ENCODE measurements around the gene GRK4.
"Not testable (repeated sequence)": the region's sequence is repeated elsewhere in the genome, so short reads cannot be mapped to it uniquely, and the experiment has no call there.

Gene GRK4

DNA sequence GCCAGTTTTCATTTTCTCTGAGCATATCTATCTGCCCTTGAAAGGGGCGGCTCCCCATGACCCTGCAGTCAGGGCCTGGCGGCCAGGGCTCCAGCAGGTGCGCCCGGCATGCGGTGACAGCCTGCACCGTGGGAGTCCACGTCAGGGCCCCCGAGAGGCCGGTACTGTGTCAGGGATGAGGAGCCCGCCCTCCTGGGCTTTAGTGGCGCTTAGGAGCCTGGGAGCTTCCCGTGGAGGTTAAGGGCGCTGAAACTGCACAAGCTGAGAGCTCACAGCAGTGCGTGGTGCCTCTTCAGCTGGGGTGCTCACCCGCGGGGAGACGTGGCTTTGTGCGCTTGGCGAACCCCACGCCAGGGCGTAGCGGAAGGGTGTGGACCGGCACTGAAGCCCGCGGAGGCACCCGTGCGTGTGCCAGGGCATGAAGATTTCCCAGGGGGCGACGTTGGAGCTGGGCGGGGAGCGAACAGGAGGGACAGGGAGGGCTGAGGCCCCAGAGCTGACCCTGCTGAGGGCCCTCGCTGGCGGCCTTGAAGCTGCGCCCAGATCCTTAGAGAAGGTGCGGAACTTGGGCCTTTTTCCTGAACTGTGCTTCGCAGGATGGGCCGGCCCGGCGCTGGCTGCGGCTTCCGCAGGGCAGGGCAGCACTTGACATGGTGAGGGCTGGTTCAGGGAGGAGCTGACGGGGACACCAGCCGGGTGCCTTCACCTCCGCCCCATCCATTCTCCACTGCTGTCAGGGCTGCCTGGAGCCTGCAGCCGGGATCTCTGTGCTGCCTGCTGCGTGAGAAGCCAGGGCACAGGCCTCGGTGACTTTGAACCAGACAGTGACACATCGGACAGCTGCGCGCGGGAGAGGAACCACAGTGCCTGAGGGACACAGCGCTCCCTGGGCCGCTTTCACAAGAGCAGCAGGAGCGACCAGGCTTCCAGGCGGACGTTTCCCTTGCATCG is 78.1 kb downstream of the GRK4 start:
- peak; percentile 61 to 78 for DNase-seq

DNA sequence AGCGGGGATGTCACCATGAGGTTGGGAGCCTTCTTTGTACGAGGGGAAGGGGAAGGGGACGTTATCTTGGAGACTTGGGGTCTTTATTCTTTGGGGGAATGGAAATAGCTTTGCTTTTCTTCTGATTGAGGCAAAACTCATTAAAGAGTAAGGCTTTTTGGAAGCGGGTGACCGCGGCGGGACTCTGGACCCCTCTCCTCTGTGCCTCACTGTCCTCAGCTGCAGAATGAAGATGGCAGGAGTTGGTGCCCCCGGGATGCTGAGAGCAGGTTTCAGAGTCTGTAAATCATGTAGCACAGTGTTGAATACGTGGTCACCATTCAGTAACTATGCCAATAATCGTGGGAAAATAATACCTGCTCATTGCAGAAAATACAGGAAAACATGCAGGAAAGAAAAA is 78.9 kb downstream of the GRK4 start:
- no peak for DNase-seq

DNA sequence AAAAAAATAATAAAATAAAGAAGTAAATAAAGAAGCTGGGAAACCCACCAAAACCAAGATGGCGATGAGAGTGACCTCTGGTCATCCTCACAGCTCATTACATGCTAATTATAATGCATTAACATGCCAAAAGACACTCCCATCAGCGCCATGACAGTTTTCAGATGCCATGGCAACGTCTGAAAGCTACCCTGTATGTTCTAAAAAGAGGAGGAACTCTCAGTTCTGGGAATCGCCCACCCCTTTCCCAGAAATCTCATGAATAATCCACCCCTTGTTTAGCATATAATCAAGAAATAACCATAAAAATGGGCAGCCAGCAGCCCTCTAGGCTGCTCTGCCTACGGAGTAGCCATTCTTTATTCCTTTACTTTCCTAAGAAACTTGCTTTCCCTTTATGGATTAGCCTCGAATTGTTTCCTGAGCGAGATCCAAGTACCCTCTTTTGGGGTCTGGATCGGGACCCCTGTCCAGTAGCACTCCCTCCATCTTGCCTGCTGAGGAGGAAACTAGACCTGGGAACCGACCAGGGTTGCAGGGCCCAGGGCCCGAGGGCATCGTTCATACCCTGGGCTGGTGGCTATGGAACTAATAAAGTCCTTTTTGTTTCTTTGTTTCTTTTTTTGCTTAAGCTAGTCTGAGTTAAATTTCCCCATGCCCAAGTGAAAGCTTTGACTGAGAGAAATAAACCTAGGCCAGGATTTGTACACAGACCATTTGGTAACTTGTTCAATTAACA is 80.1 kb downstream of the GRK4 start:
- DNase-seq = peak; percentile 48 to 57

DNA sequence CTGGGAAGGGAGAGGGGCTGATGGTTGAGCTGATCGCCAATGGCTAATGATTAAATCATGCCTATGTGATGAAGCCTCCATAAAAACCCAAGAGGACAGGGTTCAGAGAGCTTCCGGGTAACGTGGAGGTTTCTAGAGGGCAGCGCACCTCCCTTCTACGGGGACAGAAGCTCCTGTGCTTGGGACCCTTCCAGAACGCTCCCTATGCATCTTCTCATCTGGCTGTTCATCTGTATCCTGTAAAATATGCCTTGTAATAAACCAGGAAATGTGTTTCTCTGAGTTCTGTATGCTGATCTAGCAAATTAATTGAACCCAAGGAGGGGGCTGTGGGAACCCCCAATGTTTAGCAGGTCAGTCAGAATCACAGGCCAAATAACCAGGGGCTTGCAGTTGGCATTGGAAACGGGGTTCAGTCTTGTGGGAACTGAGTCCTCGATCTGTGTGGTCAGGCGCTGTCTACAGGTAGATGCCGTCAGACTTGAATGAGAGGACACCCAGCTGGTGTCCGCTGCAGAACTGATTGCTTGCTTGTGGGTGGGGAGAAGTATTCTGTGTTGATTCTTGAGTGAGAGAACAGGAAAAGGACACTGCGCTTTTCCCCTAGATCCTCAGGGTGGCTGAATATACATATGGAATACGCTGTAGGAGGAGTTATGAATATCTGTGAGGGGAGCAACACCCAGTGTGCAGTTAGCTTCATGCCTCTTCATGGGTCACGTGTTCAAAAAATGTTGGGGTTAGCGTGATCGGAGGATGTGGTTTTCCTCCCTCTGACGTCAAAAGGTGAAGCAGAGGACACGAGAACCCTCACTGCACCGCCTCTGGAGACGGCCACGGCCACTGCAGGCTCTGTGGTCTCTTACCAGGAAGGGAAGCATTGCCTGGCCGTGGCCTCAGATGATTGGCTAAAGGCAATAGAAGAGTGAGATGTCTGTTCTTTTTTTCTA is 81.8 kb downstream of the GRK4 start:
- DNase-seq = peak; percentile 83 to 97

DNA sequence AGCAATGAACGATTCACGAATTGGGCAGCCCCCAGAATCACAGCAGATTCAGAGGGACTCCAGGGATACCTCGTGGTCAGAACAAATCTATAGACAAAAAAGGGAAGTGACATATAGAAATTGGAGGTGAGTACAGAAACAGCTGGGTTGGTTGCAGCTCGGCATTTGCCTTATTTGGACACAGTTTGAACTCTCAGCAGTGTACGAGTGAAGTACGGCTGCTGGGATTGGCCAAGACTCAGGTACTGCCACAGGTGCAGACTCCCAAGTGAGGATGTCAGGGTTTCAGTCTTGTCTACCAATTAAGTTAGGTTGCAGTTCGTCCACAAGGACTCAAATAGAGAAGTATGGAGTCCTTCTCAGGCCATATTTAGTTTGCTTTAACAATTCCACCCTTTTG is 82.8 kb downstream of the GRK4 start:
- peak in 1 of 2 donors; percentile 28 for DNase-seq

DNA sequence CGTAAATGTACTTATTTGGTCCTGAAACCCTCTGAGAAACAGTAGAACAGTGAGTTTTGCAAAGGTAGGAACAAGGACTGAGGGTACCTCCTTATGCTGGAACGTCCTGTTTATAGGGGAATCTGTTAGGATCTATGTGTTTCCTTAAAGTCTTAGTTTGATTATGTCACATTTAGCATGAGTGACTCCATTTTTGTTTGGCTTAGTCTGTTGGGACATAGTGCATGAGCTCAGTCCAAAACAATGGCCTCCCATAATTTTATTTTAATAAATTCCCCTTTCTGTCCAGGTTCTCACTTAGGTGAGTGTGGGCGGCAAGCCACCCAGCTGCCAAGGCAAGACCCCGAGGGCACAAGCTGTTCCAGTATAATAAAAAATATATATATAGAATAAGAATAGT is 83.3 kb downstream of the GRK4 start:
- no peak for DNase-seq

DNA sequence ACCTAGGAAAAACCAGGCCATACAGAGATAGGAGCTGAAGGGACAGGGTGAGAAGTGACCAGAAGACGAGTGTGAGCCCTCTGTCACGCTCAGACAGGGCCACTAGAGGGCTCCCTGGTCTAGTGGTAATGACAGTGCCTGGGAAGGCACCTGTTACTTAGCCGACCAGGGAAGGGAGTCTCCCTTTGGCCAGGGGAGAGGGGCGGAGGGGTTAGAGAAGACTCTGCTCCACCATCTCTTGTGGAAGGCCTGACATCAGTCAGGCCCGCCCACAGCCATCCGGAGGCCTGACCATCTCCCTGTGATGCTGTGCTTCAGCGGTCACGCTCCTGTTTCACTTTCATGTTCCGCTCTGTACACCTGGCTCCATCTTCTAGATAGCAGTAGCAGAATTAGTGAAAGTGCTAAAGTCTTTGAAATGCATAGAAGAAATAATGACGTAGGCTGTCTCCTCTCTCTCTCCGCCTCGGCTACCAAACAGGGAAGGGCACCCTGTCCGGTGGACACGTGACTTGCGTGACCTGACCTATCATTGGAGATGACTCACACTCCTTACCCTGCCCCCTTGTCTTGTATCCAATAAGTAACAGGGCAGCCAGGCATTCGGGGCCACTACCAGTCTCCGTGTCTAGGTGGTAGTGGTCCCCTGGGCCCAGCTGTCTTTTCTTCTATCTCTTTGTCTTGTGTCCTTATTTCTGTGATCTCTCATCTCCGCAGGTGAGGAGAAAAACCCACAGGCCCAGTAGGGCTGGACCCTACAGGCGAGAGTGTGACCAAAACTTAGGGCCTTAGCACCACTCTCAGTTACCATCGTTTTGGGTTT is 84.3 kb downstream of the GRK4 start:
- DNase-seq = peak; percentile 55 to 68

DNA sequence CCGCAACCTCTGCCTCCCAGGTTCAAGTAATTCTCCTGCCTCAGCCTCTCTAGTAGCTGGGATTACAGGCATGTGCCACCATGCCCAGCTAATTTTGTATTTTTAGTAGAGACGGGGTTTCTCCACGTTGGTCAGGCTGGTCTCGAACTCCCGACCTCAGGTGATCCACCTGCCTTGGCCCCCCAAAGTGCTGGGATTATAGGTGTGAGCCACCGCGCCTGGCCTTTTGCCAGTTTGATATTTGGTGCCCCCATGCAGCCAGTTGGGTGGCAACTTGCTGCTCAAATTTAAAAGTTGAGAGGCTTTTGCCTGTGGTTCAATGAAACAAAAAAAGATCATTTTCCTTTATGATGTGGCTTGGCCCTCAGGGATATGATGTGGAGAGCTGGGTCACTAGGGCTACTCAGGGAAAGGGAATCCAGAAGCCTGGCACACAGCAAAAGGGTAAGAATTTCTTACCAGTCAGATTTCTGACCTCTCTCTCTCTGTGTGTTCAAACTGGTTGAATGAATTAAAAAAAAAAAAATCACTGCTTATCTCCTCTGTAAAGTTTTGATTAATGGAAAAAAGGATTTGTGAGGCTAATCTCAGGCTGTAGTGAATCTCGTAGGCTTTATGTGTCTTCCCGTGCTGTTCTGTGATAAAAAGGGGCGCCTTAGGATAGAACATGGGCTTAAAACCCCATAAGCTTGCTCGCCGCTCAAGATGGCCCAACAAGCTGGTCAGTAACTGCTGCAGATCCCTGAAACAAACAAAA is 87.9 kb downstream of the GRK4 start:
- DNase-seq = not testable (repeated sequence)

DNA sequence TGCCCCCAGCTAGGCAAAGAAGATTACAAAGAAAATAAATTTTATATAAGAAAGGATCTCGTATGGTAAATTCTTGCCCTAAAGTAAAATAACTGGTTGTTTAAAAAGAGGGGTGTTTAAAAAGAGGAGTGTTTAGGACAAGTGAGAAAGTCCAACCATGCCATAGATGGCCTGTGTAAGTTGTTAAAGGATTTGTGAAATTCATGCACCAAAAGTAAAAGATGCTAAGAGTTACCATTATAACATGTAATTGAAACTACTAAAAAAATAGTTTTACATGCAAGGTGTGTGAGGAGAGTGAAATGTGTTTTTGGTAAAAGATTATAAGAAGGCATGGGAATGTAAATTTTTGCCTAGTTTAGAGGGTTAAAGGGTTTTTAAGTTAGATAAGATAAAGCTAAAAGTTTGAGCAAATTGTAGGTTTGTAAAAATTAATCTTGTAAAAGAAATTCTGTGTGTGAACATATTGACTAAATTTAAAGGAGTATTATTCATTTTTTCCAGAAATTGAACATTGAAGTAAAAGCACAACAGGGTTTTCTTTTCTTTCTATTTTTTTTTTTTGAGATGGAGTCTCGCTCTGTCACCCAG is 90.9 kb downstream of the GRK4 start:
- DNase-seq = no peak

DNA sequence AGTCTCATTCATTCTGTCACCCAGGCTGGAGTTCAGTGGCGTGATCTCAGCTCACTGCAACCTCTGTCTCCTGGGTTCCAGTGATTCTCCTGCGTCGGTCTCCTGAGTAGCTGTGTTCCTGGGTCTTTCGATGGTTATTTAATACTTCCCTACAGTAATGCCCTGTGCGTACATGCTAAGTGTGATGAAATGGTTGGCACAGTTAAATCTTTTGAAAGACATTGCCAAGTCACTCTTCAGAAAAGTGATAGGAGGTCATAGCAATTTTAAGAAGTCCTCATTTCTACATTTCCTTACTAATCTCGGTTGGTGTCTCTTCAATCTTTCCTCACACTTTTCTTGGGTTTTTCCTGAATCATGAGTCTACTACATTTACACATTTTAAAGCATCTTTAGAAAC is 96.6 kb downstream of the GRK4 start:
- peak; percentile 33 to 75 for DNase-seq

DNA sequence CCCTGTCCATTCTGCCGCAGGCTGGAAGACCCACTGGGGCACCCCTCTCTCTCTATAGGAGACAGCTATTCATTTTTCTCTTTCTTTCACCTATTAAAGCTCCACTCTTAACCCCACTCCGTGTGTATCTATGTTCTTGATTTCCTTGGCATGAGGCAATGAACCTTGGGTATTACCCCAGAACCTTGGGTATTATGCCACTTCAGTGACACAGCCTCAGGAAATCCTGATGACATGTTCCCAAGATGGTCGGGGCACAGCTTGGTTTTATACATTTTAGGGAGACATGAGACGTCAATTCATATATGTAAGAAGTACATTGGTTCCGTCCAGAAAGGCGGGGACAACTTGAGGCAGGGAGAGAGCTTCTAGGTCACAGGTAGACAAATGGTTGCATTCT is 97.6 kb downstream of the GRK4 start:
- peak; percentile 58 to 74 for DNase-seq

DNA sequence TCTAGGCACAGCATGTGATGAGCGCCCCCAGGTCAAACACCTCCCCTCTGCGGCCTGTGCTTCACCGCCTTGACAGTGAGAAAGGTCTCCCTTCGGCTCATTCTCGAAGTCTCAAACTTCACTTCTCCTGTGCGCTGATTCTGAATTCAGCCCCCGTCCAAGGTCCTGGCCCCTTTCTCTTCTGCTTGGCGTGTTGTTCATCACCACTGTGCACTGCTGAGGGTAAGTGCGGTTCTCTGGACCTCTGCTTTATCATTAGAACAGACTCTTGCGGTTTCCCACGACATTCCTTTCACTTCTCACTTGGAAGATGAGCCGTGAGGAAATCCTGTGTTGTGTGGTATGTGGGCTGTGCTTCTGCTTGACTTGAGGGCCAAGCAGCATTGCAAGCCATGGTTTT is 99.1 kb downstream of the GRK4 start:
- DNase-seq = peak; percentile 55 to 68

DNA sequence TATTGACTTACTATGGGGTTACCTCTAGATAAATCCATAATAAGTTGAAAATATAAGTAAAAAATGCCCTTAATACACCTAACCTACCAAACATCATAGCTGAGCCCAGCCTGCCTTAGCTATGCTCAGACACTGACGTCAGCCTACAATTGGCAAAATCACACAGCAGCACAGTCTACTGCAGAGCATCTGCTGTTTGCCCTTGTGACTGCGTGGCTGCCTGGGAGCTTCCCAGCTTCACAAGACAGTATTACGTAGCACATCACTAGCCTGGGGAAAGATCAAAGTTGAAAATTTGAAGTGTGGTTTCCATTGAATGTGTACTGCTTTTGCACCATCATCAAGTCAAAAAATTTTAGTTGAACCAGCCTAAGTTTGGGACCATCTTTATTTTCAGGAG is 102.2 kb downstream of the GRK4 start:
- DNase-seq = no peak

DNA sequence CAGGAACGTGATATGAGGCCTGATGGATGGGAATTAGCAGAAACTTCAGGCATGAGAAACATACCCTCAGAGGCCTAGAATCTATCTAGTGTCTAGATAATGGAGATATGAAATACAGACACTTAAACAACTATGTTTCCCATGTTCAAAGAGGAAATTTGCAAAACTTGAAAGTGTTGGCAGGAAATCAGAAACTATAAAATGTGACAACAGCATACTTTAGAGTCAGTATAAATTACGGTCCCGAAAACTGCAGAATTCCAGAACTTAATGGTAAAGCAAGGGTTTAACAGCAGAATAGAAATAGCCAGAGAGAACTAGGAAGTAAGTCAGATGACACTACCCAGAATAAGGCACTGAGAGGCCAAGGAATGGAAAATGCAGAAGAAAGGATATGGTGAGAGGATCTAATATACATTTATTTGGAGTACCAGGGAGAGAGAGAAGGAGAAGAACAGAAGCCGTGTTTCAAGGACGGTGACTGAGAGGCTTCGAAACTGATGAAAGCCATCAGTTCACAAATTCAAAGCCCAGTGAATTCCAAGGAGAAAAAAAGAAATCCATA is 103.5 kb downstream of the GRK4 start:
- peak; percentile 24 to 44 for DNase-seq

DNA sequence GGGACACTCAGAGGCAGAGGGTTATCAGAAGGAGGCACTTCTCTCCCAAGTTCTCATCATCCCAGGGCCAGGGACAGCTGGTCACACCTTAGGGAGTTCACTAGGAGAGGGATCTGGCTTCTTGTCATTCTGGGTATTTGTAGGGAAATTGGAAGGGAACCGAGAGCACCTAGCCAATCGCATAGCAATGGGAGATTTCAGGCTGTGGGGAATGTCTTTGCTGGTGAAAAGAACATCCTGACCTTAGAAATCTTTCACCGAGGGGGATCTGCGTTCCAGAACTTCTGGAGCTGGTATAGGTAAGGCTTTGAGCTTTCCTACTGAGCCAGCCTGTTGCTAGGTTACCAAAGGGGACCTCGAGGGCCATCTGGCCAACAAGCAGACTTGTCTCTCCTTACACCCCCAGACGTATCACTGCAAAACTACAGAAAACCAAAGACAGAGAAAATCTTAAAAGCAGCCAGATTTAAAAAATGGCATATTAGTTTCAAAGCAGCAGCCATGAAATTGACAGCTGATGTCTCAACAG is 104.2 kb downstream of the GRK4 start:
- no peak for DNase-seq

DNA sequence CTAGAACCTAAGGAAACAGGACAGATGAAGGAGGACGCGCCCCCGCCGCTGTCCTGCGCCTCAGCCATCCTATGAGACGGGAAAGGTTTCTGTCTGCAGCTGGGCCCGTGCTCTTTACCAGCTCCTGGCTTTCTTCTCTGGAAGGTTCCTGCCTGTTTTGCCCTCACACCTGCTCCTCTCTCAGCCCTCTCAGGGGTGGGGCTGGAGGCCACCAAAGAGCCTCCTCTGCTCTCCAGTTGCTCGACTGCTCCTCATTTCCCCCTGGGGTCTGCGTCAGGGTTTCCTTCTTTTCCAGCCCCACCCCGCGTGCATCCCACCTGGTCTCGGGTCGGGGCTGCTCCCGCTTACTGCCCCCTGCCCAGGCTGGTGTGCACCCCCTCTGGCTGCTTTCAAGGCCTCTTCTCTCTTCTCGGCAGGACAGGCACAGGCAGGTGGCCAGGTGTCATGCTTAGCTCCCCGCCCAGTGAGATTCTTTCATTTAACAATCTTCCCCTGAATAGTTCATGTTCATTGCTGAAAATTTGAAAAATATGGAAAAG is 106.4 kb downstream of the GRK4 start:
- DNase-seq = no peak

DNA sequence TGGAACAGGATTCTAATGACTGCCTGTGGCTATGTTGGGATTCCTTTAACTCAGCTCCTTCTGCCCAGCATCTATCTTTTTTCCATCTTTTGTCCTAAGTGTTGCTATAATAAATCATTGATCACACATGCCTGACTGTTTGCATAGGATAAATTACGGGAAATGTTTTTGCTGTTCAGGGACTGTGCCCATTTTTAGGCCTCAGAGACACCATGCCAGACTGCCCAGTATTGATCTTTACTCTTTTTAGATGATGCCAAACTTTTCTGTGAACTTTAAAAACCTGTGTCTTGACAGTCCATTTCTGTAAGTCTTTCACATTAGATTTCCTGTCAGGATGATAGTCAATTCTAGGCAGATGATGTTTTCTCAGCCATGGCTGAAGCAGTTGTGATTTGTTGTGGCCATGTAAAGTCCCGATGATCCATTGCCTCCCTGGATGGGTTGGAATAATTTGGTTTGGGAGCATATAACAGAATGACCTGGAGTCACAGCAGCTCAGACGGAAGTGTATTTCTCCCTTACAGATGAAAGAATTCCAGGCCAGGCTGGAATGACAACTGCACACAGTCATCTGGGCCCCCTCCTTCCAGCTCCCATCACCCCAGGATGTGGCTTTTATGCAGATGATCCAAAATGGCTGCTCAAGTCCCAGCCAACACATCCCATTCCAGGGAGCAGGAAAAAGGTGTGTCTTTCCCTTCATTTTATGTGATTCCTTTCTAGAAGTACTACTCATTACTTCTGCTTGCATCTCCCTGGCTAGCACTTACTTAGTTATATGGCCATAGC is 107.5 kb downstream of the GRK4 start:
- DNase-seq = no peak

DNA sequence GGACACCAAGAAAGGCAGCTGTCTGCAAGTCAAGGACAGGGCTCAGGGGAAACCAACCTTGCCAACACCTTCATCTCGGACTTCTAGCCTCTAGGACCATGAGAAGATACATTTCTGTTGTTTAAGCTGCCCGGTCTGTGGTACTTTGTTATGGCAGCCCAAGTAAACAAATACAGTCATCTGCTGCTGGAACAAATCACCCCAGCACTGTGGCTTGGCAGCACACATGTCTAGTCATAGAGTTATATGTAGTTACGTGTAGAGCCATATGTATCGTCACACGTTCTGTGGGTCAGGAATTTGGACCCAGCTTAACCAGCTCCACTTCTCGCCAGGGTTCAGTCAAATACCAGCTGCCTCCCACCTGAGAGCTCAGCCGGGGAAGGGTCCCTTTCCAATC is 108.4 kb downstream of the GRK4 start:
- DNase-seq = no peak

All from inflammatory macrophage (primary cell).